Prostate gland (tissue), 2 donors: ENCODE measurements around the gene EFCAB10.

Source experiments
- POLR2AphosphoS5 ChIP-seq: sonication (generic); formaldehyde crosslinking; IDR thresholded peaks from one replicate; pipeline ENCODE4 v1.6.1; 2017; ENCODE audit warnings: antibody characterized with exemption
- TF ChIP-seq, protein P1 (sequence below), 4 experiments: fragments of 200-600 bp in 2 of 4; fragments of 450-650 bp in 2 of 4; sonication (generic) in 2 of 4; IDR thresholded peaks; 1 replicate in 3 of 4; 2 replicates in 1 of 4; pipeline ENCODE4 v1.5.1; 2016 to 2019; ENCODE audit warnings: antibody characterized with exemption in 4 of 4, mild to moderate bottlenecking in 2 of 4, moderate library complexity in 2 of 4

DNA sequence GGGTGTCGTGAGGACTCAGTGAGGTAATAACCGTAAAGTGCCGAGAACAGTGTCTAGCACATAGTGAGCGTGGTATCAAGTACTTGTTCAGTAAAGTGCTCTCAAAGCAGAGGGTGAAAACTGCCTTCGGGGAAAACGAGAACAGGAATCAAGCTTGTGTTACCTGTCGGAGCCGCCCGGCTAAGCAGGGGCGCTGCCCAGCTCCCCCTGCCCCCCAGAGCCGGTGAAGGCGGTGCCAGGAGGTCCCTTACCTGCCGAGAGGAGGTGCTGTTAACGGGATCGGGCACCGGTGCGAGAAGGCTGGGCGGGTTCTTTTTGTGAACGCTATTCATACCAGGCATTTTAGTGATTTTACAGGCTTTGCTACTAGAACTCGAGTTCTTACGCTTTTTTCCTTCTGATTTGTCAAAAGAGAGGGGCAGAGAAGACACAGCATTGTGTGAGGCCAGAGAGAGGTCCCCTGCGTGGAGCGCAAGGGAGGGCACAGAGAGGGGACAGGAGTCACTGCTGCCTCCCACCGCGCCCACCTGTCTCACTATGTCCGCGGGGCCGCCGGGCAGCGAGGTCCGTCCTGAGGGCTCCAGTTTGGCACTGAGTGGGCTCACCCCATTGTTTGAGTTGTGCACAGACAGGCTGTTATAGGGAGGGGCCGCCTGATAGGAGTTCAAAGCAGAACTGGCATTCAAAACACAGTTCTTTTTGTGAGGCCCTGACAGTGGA is 32.5 kb upstream of the EFCAB10 start:
- TF ChIP-seq, protein P1, sequence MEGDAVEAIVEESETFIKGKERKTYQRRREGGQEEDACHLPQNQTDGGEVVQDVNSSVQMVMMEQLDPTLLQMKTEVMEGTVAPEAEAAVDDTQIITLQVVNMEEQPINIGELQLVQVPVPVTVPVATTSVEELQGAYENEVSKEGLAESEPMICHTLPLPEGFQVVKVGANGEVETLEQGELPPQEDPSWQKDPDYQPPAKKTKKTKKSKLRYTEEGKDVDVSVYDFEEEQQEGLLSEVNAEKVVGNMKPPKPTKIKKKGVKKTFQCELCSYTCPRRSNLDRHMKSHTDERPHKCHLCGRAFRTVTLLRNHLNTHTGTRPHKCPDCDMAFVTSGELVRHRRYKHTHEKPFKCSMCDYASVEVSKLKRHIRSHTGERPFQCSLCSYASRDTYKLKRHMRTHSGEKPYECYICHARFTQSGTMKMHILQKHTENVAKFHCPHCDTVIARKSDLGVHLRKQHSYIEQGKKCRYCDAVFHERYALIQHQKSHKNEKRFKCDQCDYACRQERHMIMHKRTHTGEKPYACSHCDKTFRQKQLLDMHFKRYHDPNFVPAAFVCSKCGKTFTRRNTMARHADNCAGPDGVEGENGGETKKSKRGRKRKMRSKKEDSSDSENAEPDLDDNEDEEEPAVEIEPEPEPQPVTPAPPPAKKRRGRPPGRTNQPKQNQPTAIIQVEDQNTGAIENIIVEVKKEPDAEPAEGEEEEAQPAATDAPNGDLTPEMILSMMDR (IDR thresholded peaks at IDR 0.05), result no peak
- TF ChIP-seq POLR2AphosphoS5, result no peak
